HFF-Myc (cell line): Measurements from ENCODE around the gene CMTM3.

Source experiments
- DNase-seq: peaks from one replicate; pipeline ENCODE4 v3.0.0-alpha.2; 2011; ENCODE audit warnings: low read depth; ENCODE audit errors: extremely low read depth
- H3K4me3 ChIP-seq: replicated peaks from 2 replicates; pipeline ENCODE4 v1.5.1; 2011; ENCODE audit warnings: low read depth, mild to moderate bottlenecking, control low read depth, low read length
- TF ChIP-seq, protein P1 (sequence below): IDR thresholded peaks from 2 replicates; pipeline ENCODE4 v1.5.1; 2012; ENCODE audit warnings: mild to moderate bottlenecking, low read depth, low read length, control low read depth; ENCODE audit errors: missing control alignments

CMTM3 gene

DNA sequence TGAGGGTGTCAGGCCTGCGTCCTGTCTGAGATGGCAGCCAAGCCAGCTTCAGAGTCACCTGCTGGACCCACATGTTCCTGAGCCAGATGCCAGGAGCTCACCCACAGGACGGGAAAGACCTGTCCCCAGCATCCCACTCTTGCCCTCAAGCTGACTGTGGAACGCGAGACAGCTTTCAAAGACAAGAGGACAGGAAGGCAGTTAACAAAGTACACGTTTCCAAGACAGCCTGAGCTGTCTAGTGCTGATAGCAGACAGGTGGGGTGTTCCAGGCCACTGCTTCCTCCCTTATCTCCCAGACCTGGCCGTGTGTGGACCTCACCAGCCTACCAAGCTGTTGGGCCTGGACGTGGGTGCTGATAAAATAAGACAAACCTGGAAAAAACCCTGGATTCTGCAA is 13.2 kb downstream of the CMTM3 start:
- no peak for DNase-seq
- TF ChIP-seq, protein P1, sequence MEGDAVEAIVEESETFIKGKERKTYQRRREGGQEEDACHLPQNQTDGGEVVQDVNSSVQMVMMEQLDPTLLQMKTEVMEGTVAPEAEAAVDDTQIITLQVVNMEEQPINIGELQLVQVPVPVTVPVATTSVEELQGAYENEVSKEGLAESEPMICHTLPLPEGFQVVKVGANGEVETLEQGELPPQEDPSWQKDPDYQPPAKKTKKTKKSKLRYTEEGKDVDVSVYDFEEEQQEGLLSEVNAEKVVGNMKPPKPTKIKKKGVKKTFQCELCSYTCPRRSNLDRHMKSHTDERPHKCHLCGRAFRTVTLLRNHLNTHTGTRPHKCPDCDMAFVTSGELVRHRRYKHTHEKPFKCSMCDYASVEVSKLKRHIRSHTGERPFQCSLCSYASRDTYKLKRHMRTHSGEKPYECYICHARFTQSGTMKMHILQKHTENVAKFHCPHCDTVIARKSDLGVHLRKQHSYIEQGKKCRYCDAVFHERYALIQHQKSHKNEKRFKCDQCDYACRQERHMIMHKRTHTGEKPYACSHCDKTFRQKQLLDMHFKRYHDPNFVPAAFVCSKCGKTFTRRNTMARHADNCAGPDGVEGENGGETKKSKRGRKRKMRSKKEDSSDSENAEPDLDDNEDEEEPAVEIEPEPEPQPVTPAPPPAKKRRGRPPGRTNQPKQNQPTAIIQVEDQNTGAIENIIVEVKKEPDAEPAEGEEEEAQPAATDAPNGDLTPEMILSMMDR = no peak
- H3K4me3 ChIP-seq = no peak overlapping the region

DNA sequence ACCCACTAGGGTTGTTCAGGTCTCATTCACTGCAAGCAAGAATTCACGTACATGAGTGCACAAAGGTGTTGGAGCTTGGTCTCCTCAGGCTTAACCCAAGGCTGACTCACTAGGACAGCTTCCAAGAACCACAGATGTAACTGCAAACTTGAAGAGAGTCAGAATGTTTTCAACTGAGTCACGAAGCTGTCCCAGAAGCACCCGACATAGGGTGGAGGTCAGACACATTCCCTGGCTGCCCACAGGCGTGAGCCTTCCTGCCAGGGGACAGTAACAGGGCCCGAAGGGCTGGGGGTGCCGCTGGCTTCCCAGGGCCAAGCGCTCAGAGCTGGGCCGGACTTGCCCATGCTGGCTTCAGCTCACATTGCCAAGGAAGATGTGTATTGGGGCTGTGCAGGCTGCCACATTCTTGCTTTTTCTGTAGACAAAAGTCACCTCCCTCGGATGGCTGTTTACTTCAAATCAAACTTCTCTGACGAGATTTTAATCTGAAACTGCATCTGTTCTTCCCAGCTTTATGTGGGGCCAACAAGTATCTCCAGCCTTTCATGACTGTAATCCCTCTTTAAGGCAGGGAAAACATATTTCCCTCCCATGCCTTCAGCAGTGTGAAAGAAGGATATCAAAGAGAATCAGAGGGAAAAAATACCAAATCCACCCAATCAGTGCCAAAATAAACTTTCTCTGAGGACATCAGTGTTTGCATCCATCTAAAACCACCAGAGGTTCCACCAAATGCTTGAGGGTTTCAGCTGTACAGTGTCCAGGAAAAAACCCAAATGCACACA is 14.3 kb downstream of the CMTM3 start:
- TF ChIP-seq, protein P1 = no peak
- DNase-seq = peak; percentile 87
- H3K4me3 ChIP-seq = no peak overlapping the region

DNA sequence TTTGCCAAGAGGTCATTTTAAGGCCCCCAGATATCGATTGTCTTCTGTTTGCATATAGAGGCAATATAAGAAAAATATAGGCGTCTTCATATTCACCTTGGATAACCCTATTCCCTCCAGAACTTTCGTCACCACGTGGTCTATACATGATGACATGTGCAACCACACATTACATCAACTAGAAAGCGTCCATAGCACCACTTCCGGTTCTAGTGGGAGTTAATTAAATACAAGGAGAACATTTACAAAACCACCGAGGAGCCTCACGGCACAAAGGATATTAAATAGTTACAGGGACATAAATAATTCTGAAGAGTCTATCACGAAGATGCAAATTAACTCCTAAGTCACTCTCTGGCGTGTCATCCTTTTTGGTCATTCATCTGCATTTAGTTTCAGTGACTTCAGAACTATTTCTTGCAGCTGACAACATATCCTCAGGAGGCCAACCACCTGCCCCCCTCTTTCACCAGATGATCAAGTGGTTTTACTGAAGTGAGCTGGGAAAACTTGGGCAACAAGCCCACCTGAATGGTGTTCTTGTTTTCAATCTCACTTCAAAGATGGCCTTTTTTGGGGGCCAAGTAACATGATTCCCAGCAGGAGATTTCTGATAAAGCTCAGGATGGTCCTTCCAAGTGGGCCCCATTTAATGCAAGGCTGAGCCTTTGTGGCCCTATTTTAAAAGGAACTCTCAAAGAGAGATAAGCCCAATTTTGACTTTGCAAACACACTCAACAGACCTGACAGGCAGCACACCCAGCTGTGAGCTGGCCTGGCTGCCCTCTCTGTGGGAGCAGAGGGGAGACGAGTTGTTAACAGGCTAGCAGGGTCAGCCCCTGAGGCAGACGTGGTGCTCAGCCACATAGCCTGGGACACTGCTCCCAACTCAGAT is 15.3 kb downstream of the CMTM3 start:
- DNase-seq = no peak
- no peak overlapping the region for H3K4me3 ChIP-seq
- TF ChIP-seq, protein P1 = no peak

DNA sequence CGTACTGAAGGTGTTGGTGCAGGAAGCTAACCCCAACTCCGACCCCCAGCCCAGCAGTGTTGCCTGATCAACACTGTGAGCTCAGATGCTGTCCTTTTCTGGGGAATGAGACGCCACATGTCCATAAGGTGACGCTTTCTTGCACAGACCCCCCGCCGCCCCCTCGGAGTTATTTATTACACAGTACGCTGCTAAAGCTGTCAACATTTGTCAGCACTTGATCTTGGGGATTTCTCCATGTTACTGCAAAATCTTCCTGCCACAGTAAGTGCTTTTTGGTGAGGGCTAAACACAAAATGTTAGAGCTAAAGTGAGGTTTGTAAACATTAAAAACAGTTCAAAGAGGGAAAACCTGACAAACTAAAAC is 15.9 kb downstream of the CMTM3 start:
- no peak overlapping the region for H3K4me3 ChIP-seq
- TF ChIP-seq, protein P1 = no peak
- DNase-seq = no peak

DNA sequence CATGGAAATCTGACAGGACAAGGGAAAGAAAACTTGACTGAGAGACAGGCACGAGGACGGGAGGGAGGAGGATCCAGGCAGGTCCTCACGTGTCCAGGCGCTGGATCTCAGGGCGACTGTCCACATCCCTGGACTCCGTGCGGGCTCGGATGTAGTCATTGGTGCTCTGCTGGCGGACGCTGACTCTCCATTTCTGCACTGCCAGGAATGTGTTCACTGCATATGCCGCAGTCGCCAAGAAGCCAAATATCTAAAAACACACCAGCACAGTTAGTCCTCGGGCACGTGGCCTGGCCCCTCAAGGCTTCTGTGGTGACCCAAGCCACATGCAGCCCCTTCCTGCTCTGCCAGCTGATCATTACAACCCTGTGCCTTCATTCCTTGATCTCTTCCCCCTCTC is 17.5 kb downstream of the CMTM3 start:
- no peak for DNase-seq
- no peak overlapping the region for H3K4me3 ChIP-seq
- TF ChIP-seq, protein P1 = no peak

DNA sequence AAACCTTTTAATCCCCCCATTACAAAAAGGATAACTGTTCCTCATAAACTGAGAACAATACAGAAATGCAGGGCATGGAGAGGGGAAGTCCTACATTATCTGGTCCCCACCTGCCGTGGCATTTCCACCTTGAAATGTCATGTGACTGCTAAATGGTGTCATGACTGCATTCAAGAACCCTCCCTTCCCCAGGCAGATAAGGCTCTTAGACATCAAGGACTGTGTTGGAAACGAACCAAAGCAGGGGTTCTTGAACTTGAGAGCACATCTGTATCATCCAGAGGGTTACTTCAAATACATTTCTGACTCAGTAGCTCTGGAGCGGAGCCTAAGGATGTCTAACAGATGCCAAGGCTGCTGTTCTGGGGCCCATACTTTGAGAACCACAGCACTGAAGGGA is 18.4 kb downstream of the CMTM3 start:
- DNase-seq = no peak
- no peak overlapping the region for H3K4me3 ChIP-seq
- TF ChIP-seq, protein P1 = no peak
